Measurements from ENCODE around the gene B3GNT9. TPM values are rescaled to one million over a fixed set of nuclear protein-coding genes. Genes with fewer than 3 reads are reported as not detected.

B3GNT9 gene
- total RNA-seq, 4 donors from 2014 or later = 52.0 to 103 (median 85.7) TPM

DNA sequence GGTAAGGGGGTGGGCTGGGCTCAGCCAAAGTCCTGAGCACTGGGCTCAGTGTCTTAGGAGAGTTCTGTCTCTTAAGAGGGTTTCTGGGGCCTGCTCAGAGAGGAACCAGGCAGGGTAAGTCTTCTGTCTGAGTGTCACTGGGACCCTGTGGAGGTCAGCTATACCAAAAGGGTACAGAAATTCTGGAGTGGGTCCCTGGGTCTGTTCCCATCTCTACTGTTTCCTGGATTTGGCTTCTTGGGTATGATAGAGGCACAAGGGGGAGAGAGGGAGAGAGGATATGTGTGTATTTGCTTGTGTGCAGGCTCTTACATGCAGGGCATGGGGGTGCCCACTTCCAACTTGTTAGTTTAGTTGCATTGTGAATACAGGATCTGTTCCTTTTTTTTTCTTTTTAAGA, 42.7 kb upstream of the B3GNT9 start:
- no peak for DNase-seq
- H3K27ac ChIP-seq = no peak overlapping the region
- no peaks in the 10 kb centered on the region for H3K9me3 ChIP-seq
- H3K36me3 ChIP-seq = peaks cover 29 to 36% of the 10 kb centered on the region in 2 donors
- TF ChIP-seq, protein P1, sequence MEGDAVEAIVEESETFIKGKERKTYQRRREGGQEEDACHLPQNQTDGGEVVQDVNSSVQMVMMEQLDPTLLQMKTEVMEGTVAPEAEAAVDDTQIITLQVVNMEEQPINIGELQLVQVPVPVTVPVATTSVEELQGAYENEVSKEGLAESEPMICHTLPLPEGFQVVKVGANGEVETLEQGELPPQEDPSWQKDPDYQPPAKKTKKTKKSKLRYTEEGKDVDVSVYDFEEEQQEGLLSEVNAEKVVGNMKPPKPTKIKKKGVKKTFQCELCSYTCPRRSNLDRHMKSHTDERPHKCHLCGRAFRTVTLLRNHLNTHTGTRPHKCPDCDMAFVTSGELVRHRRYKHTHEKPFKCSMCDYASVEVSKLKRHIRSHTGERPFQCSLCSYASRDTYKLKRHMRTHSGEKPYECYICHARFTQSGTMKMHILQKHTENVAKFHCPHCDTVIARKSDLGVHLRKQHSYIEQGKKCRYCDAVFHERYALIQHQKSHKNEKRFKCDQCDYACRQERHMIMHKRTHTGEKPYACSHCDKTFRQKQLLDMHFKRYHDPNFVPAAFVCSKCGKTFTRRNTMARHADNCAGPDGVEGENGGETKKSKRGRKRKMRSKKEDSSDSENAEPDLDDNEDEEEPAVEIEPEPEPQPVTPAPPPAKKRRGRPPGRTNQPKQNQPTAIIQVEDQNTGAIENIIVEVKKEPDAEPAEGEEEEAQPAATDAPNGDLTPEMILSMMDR (IDR thresholded peaks at IDR 0.05) = no peak
- no peak for TF ChIP-seq POLR2A (IDR thresholded peaks at IDR 0.05)
- no peaks in the 10 kb centered on the region for H3K27me3 ChIP-seq
- no peak overlapping the region for H3K4me3 ChIP-seq (replicated peaks in 1 of 3)
- peaks cover 20 to 30% of the 10 kb centered on the region in 2 donors for H3K4me1 ChIP-seq
- intact Hi-C loops (cut with DNase I) = no loop called here

DNA sequence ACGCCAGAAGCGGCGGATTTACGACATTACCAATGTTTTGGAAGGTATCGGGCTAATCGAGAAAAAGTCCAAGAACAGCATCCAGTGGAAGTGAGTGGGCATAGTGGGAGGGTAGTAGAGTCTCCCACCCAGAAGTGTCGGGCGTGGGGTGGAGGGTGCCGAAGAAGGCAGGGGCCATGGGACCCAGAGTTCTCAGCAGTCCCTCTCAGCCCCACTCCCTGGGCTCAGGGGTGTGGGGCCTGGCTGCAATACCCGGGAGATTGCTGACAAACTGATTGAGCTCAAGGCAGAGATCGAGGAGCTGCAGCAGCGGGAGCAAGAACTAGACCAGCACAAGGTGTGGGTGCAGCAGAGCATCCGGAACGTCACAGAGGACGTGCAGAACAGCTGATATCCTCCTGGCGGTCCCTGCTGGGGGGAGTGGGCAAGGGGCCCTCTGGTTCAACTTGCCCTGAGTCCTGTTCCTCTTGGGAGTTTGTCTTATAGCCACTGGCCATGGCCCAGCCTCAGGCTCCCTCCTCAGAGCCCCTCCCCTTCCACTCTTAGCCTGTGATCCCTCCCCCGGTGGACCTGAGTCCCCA, 42.1 kb upstream of the B3GNT9 start:
- DNase-seq = no peak
- Histone ChIP-seq H3K9me3 (no peaks in the 10 kb centered on the region), H3K27ac (peak overlapping the region in 2 of 3 donors; percentile 54 to 61), H3K4me3 (replicated peaks in 1 of 3) (peak overlapping the region; percentile 7 to 98 (median 94)), H3K27me3 (no peaks in the 10 kb centered on the region), H3K4me1 (peaks cover 14 to 23% of the 10 kb centered on the region in 2 donors), H3K36me3 (peaks cover 29 to 36% of the 10 kb centered on the region in 2 donors)
- TF ChIP-seq POLR2A (IDR thresholded peaks at IDR 0.05) = no peak
- TF ChIP-seq, protein P1 (IDR thresholded peaks at IDR 0.05) = no peak
- WGBS, 2 donors = 27 to 37% methylated on average over 17 of the region's 17 CpGs
- intact Hi-C loops (cut with DNase I) = no loop called here

DNA sequence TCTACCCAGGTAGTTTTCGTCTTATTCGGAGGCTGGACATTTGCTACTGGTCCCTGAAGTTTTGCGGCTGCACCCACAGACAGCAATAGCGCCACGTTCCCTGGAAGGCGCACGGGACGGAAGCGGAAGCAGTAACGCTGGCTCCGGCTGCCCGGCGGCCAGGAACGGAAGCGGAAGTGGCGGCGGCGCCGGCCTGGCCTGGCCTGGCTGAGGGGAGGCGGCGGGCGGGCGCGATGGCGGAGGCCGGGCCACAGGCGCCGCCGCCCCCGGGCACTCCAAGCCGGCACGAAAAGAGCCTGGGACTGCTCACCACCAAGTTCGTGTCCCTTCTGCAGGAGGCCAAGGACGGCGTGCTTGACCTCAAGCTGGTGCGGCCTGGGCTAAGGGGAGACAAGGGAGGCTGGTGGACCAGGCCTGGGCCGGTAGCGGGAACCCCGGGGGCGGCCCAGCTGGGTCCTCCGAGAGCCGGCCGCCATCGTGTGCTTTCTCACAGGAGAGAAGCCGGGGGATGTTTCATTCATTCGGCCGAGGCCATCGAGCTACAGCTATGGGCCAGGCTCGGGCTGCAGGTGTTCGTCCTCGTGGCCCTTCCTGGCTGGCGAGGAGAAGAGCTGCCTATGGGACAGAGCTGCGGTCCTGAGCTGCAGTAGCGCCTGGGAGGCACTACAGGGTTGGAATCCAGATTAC, 41.3 kb upstream of the B3GNT9 start, which contains the start of gene E2F4:
E2F4 (plus strand) TSS at position 161 of the 687 bp plus-strand sequence; CDS start at position 234, 73 bp downstream.
- intact Hi-C loops (cut with DNase I) = no loop called here
- no peaks in the 10 kb centered on the region for H3K27me3 ChIP-seq
- peaks cover 25 to 31% of the 10 kb centered on the region in 2 donors for H3K36me3 ChIP-seq
- DNase-seq = peak; percentile 90 to 93
- H3K4me1 ChIP-seq = peaks cover 12 to 21% of the 10 kb centered on the region in 2 donors
- H3K27ac ChIP-seq = peak within 1 kb of the TSS; percentile 38 to 61 (median 54)
- H3K4me3 ChIP-seq (replicated peaks in 1 of 3) = peak within 1 kb of the TSS; percentile 7 to 98 (median 94)
- 0 to 1% methylated on average over 14 to 28 of the region's 54 CpGs for WGBS, 2 donors
- TF ChIP-seq, protein P1 (IDR thresholded peaks at IDR 0.05) = peak in 2 of 6 experiments; percentile 6 to 16
- peak in 1 of 2 donors; percentile 75 for TF ChIP-seq POLR2A (IDR thresholded peaks at IDR 0.05)
- no peaks in the 10 kb centered on the region for H3K9me3 ChIP-seq

DNA sequence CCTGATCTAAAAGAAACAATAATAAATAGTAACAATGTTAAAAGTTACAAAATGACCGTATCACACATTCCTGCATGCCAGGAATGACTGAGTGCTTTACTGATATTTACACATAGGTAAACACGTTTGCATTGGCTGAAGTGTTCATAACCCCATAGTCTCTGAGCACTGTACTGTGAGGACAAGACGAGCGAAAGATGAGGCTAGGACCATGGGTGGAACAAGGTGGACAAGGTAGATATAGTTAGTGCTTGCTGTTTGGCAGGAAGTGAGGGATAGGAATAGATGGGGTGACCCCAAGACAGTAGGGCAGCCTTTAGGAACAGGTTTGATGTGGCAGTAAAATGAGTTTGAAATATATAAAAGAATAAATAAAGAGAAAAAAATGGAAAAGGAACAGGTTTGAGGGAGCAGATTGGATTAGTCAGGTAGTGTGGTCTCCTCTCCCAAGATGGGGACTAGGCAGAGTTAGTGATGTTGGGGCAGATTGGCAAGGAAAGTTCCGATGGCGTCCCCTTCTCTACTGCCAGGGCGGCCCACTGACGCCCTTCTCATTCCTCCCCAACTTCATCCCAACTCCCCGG, 40.7 kb upstream of the B3GNT9 start:
- H3K27me3 ChIP-seq = no peaks in the 10 kb centered on the region
- no peak for DNase-seq
- H3K27ac ChIP-seq = no peak overlapping the region
- intact Hi-C loops (cut with DNase I) = no loop called here
- peaks cover 12 to 21% of the 10 kb centered on the region in 2 donors for H3K4me1 ChIP-seq
- peaks cover 19 to 25% of the 10 kb centered on the region in 2 donors for H3K36me3 ChIP-seq
- H3K9me3 ChIP-seq = no peaks in the 10 kb centered on the region
- WGBS, 2 donors = 27 to 31% methylated on average over 9 of the region's 9 CpGs
- peak overlapping the region in 1 of 3 donors; percentile 98 for H3K4me3 ChIP-seq (replicated peaks in 1 of 3)
- TF ChIP-seq, protein P1 (IDR thresholded peaks at IDR 0.05) = no peak
- TF ChIP-seq POLR2A (IDR thresholded peaks at IDR 0.05) = no peak
